K562 (cell line): ENCODE data around the gene BEND6. TPM values are rescaled to one million over a fixed set of nuclear protein-coding genes. Genes with fewer than 3 reads are reported as not detected.

Experiments
- ATAC-seq: fragments of 200-7000 bp; cut with Tn5 transposase; 3 replicates; pipeline ENCODE4 v1.9.1; 2020; ENCODE audit warnings: moderate library complexity
- BruUV-seq: library from RNA; stranded (reverse); fragments of 400-500 nt; replicated peaks from 2 replicates; lab custom pipeline; 2021; lab: Mats Ljungman, UMichigan
- CTCF ChIA-PET: fragments of 300-600 bp; formaldehyde crosslinking; extraction: SDS; loops from one replicate; lab custom pipeline; 2021; ENCODE audit warnings: low intra/inter-chr PET ratio; lab: Yijun Ruan, JAX
- POLR2A ChIA-PET: fragments of 300-600, 350-650 bp; sonication (Branson Sonifier 250); formaldehyde crosslinking; extraction: SDS; loops from one replicate; lab custom pipeline; 2021; ENCODE audit warnings: antibody characterized with exemption, inconsistent platforms; lab: Yijun Ruan, JAX
- DNase-seq, 4 experiments: peaks; one replicate each; pipeline versions ENCODE4 v3.0.0 to v3.0.0-alpha.2; 2011 to 2018; ENCODE audit warnings: low spot score in 3 of 4, mixed read lengths in 3 of 4; ENCODE audit errors: extremely low read depth in 1 of 4
- FAIRE-seq: peaks from 2 replicates; lab custom pipeline; 2011; peaks lifted over from hg19 to GRCh38; lab: Jason Lieb, UNC
- H2AFZ ChIP-seq: 2 replicates; pipeline ENCODE4 v1.6.0; 2011; ENCODE audit warnings: low read depth, low read length, control low read depth, inconsistent platforms
- H3K27ac ChIP-seq: fragments of 200-600 bp; 3 replicates; pipeline ENCODE4 v1.8.0; 2011; ENCODE audit warnings: low read depth, mild to moderate bottlenecking, control low read depth, inconsistent platforms, low read length, moderate library complexity, mixed read lengths; ENCODE audit errors: extremely low read depth
- H3K27me3 ChIP-seq, 2 experiments: fragments of 300-600 bp in 1 of 2; 2 replicates in 1 of 2; 3 replicates in 1 of 2; pipeline versions ENCODE4 v1.6.0 to v1.8.0; 2011; ENCODE audit warnings: inconsistent platforms in 2 of 2, low read length in 2 of 2, mild to moderate bottlenecking in 1 of 2, mixed read lengths in 1 of 2, moderate library complexity in 1 of 2; ENCODE audit not compliant: control insufficient read depth in 2 of 2, insufficient read depth in 2 of 2
- H3K36me3 ChIP-seq: fragments of 300-600 bp; 3 replicates; pipeline ENCODE4 v1.8.0; 2011; ENCODE audit warnings: mild to moderate bottlenecking, low read length, inconsistent platforms; ENCODE audit not compliant: control insufficient read depth, insufficient read depth
- H3K4me1 ChIP-seq, 2 experiments: fragments of 200-600 bp in 1 of 2; replicated peaks in 1 of 2; 2 replicates in 1 of 2; 3 replicates in 1 of 2; pipeline versions ENCODE4 v1.5.1 to v1.8.0; 2011; ENCODE audit warnings: inconsistent platforms in 2 of 2, low read length in 2 of 2, mild to moderate bottlenecking in 1 of 2, mixed read lengths in 1 of 2, moderate library complexity in 1 of 2; ENCODE audit not compliant: control insufficient read depth in 2 of 2, insufficient read depth in 2 of 2
- H3K4me2 ChIP-seq: 2 replicates; pipeline ENCODE4 v1.6.1; 2011; ENCODE audit warnings: low read length, control low read depth, inconsistent platforms, mixed read lengths; ENCODE audit not compliant: insufficient read depth
- H3K4me3 ChIP-seq: fragments of 200-600 bp; sonication (generic), shearing (Covaris generic); 2 replicates; pipeline ENCODE4 v1.5.1; 2016; ENCODE audit warnings: control low read depth, inconsistent platforms
- H3K79me2 ChIP-seq: fragments of 200-600 bp; 3 replicates; pipeline ENCODE4 v1.8.0; 2011; ENCODE audit warnings: low read length, inconsistent platforms; ENCODE audit not compliant: control insufficient read depth, insufficient read depth
- H3K9ac ChIP-seq, 2 experiments: 2 replicates each; pipeline versions ENCODE4 v1.6.0 to v1.6.1; 2011; ENCODE audit warnings: low read depth in 2 of 2, low read length in 2 of 2, control low read depth in 1 of 2, inconsistent platforms in 1 of 2, mild to moderate bottlenecking in 1 of 2, mixed read lengths in 1 of 2; ENCODE audit not compliant: insufficient read depth in 1 of 2
- H3K9me1 ChIP-seq: one replicate; pipeline ENCODE4 v1.6.0; 2011; ENCODE audit warnings: inconsistent platforms, mild to moderate bottlenecking, low read length, moderate library complexity; ENCODE audit not compliant: control insufficient read depth, insufficient read depth
- H3K9me3 ChIP-seq: replicated peaks from 2 replicates; pipeline ENCODE4 v1.5.1; 2011; ENCODE audit warnings: low read depth, low read length, inconsistent platforms; ENCODE audit not compliant: control insufficient read depth, insufficient read depth
- H4K20me1 ChIP-seq: replicated peaks from 2 replicates; pipeline ENCODE4 v1.6.1; 2011; ENCODE audit warnings: low read length, inconsistent platforms, mixed read lengths; ENCODE audit not compliant: control insufficient read depth, insufficient read depth
- ARID1B ChIP-seq: fragments of 450-650 bp; IDR thresholded peaks from 2 replicates; pipeline ENCODE4 v1.6.1; 2016; ENCODE audit warnings: antibody characterized with exemption, mild to moderate bottlenecking, inconsistent platforms
- ARID3A ChIP-seq: IDR thresholded peaks from 2 replicates; pipeline ENCODE4 v1.6.1; 2012; ENCODE audit warnings: low read depth, low read length, improper control_type of control experiment, borderline replicate concordance
- CREM ChIP-seq: IDR thresholded peaks from 2 replicates; pipeline ENCODE4 v1.6.1; 2014; ENCODE audit warnings: antibody characterized with exemption, low read depth
- EWSR1 ChIP-seq: fragments of 450-650 bp; IDR thresholded peaks from 2 replicates; pipeline ENCODE4 v1.6.1; 2018; ENCODE audit warnings: borderline replicate concordance, mild to moderate bottlenecking, low read depth, moderate library complexity; ENCODE audit not compliant: partially characterized antibody
- GATAD2A ChIP-seq: fragments of 450-650 bp; IDR thresholded peaks from 2 replicates; pipeline ENCODE4 v1.6.1; 2017
- HMGN3 ChIP-seq: IDR thresholded peaks from 2 replicates; pipeline ENCODE4 v1.6.1; 2011; ENCODE audit warnings: borderline replicate concordance, low read depth, mild to moderate bottlenecking, mixed read lengths, low read length; ENCODE audit not compliant: insufficient read length; ENCODE audit errors: extremely low read depth
- KDM2B ChIP-seq: fragments of 250-450 bp; sonication (Bioruptor Pico); IDR thresholded peaks from 2 replicates; pipeline ENCODE4 v1.8.0; 2021; ENCODE audit warnings: mild to moderate bottlenecking, moderate library complexity
- KDM5B ChIP-seq: fragments of 200-600 bp; sonication (generic); IDR thresholded peaks from 2 replicates; pipeline ENCODE4 v1.6.1; 2012; ENCODE audit warnings: low read depth, mild to moderate bottlenecking, moderate library complexity, low read length, control low read depth, inconsistent platforms; ENCODE audit not compliant: insufficient replicate concordance
- MAFF ChIP-seq: IDR thresholded peaks from 2 replicates; pipeline ENCODE4 v1.6.1; 2012; ENCODE audit warnings: low read length, improper control_type of control experiment
- MNT ChIP-seq, 2 experiments: fragments of 450-650 bp; conservative IDR thresholded peaks; 2 replicates each; pipeline ENCODE4 v1.6.1; 2017; ENCODE audit warnings: mild to moderate bottlenecking in 2 of 2, moderate library complexity in 2 of 2
- PML ChIP-seq: IDR thresholded peaks from 2 replicates; pipeline ENCODE4 v1.6.1; 2012; ENCODE audit warnings: low read length, inconsistent platforms
- ZNF224 ChIP-seq: sonication (generic); formaldehyde crosslinking; IDR thresholded peaks from 2 replicates; pipeline ENCODE4 v1.8.0; 2022; ENCODE audit warnings: mild to moderate bottlenecking, missing genetic modification reagents
- ZNF253 ChIP-seq: fragments of 250-450 bp; sonication (Bioruptor Pico); conservative IDR thresholded peaks from 2 replicates; pipeline ENCODE4 v1.6.1; 2021; ENCODE audit warnings: mild to moderate bottlenecking
- ZNF316 ChIP-seq: fragments of 450-650 bp; IDR thresholded peaks from 2 replicates; pipeline ENCODE4 v1.6.1; 2016
- ZNF75A ChIP-seq: fragments of 450-650 bp; formaldehyde crosslinking; IDR thresholded peaks from 2 replicates; pipeline ENCODE4 v1.4.0; 2020; ENCODE audit warnings: mild to moderate bottlenecking
- ZNF780A ChIP-seq: fragments of 250-450 bp; sonication (Bioruptor Pico); IDR thresholded peaks from 2 replicates; pipeline ENCODE4 v1.5.0; 2021; ENCODE audit warnings: mild to moderate bottlenecking
- WGBS: fragments of 100-300 bp; shearing (Covaris generic); methylation state at CpG from one replicate; pipeline ENCODE4 v1.1.6; 2016; ENCODE audit warnings: low coverage, mixed read lengths; ENCODE audit not compliant: insufficient coverage; ENCODE audit errors: missing lambda C conversion rate; 5-methylcytosine and 5-hydroxymethylcytosine counted together
- in situ Hi-C: fragments of 300-500 bp; cut with MboI; formaldehyde crosslinking; loops from 4 replicates; pipeline ENCODE4 v1.15.0; 2018; ENCODE audit warnings: inconsistent platforms, mixed read lengths
- intact Hi-C: fragments of 100-400 bp; cut with micrococcal nuclease; formaldehyde crosslinking; loops from 2 replicates; pipeline ENCODE4 v1.14.2; 2022
- polyA plus RNA-seq, 8 experiments: library from polyadenylated mRNA; depleted of rRNA in 4 of 8; stranded (reverse) in 5 of 8; unstranded in 3 of 8; fragments of >200 nt; fragmentation: Nextera tagmentation in 2 of 8; fragmentation: Illumina TruSeq in 1 of 8; extraction: Ambion mirVana in 2 of 8; extraction: Trizol in 1 of 8; gene quantifications; 2 replicates each; pipeline versions ENCODE4 v1.2.1 to v1.2.3, GENCODE V29; 2011 to 2014; ENCODE audit warnings: inconsistent platforms in 1 of 8, missing spikeins in 1 of 8
- total RNA-seq, 7 experiments: library from RNA; depleted of rRNA in 6 of 7; stranded (reverse); fragments of >200 nt in 6 of 7; fragmentation: Illumina TruSeq in 2 of 7; extraction: Trizol in 2 of 7; gene quantifications; 2 replicates each; pipeline versions ENCODE4 v1.2.1 to v1.2.3, GENCODE V29; 2011 to 2021; ENCODE audit warnings: low replicate concordance in 1 of 7

Gene BEND6
- total and polyA plus RNA-seq, 9 of the 15 experiments (the other 6 are each of a cell fraction or from before 2014, with no cell fraction given), result 0.37 to 4.0 (median 1.1) TPM

GRCh38 chr6:57048577-57048976 is 93.7 kb downstream of the BEND6 start (continued):
- TF ChIP-seq MNT (conservative IDR thresholded peaks at IDR 0.05), result peak; percentile 50 to 55; a peak in 3 of 4 replicates
- no peak for TF ChIP-seq CREM
- TF ChIP-seq, all 486 proteins: peak for 9

GRCh38 chr6:57063847-57064246 is 108.9 kb downstream of the BEND6 start:
- Histone ChIP-seq H3K27me3 (no peaks in the 10 kb centered on the region), H3K36me3 (peaks cover 46% of the 10 kb centered on the region), H4K20me1 (no peaks in the 10 kb centered on the region), H3K9ac (no peak overlapping the region)
- ATAC-seq, result peak; percentile 53; the same call in 2 of the 3 replicates
- in situ Hi-C loops, result no loop called here
- no peak for DNase-seq
- BruUV-seq, result no TSS peak
- no peak for TF ChIP-seq EWSR1
- no peak for TF ChIP-seq PML
- TF ChIP-seq KDM2B (CRISPR knock-in tag), result no peak
- no peak for TF ChIP-seq ZNF253 (CRISPR knock-in tag)
- TF ChIP-seq KDM5B, result no peak
- no peak for TF ChIP-seq ARID3A
- TF ChIP-seq ZNF316, result no peak
- no peak for TF ChIP-seq HMGN3
- TF ChIP-seq ZNF780A (CRISPR knock-in tag), result no peak
- TF ChIP-seq ZNF224, result no peak
- no peak for TF ChIP-seq ARID1B
- no peak for TF ChIP-seq GATAD2A
- no peak for TF ChIP-seq ZNF75A
- TF ChIP-seq MAFF, result no peak
- TF ChIP-seq, all 486 proteins: peak for 0
- CTCF ChIA-PET, result no interaction called here
- FAIRE-seq, result no peak
- H3K79me2 ChIP-seq, result no peaks in the 10 kb centered on the region
- POLR2A ChIA-PET, result no interaction called here
- WGBS, result 90% methylated on average over 3 of the region's 3 CpGs
- H3K4me3 ChIP-seq, result no peak overlapping the region
- no peak overlapping the region for H3K27ac ChIP-seq
- no peaks in the 10 kb centered on the region for H3K9me1 ChIP-seq
- H2AFZ ChIP-seq, result no peak overlapping the region
- intact Hi-C loops, result no loop called here
- H3K9me3 ChIP-seq, result no peaks in the 10 kb centered on the region
- peaks cover 0 to 3% of the 10 kb centered on the region in 2 experiments; a peak in 2 of 5 replicates for H3K4me1 ChIP-seq
- H3K4me2 ChIP-seq, result no peak overlapping the region
